HepG2 (cell line): ENCODE measurements around the gene SRSF10.

Experiments
- CBFB ChIP-seq: sonication (generic); formaldehyde crosslinking; IDR thresholded peaks from 2 replicates; pipeline ENCODE4 v1.4.0; 2020; ENCODE audit warnings: missing genetic modification reagents
- FOXP4 ChIP-seq: sonication (generic); formaldehyde crosslinking; IDR thresholded peaks from 2 replicates; pipeline ENCODE4 v1.4.0; 2020; ENCODE audit warnings: missing genetic modification reagents

- TF ChIP-seq CBFB (CRISPR knock-in tag) = no peak
- no peak for TF ChIP-seq FOXP4 (CRISPR knock-in tag)
Measured at GRCh38 chr1:24009406-24009805, 29.3 kb upstream of the SRSF10 start.
